H1 (cell line): Measurements from ENCODE around the gene NEU2. TPM values are rescaled to one million over a fixed set of nuclear protein-coding genes. Genes with fewer than 3 reads are reported as not detected.

Experiments used
- CTCF ChIA-PET: fragments of 300-600 bp; sonication (Branson Sonifier 250); formaldehyde crosslinking; loops from one replicate; lab custom pipeline; 2021; ENCODE audit not compliant: partially characterized antibody; lab: Charles Lee
- POLR2A ChIA-PET: fragments of 300-600 bp; sonication (Branson Sonifier 250); formaldehyde crosslinking; loops from one replicate; lab custom pipeline; 2021; ENCODE audit warnings: inconsistent platforms; ENCODE audit not compliant: partially characterized antibody; lab: Charles Lee
- DNase-seq, 2 experiments: peaks; one replicate each; pipeline versions ENCODE4 v3.0.0 to v3.0.0-alpha.2; 2010 to 2022; ENCODE audit warnings: low spot score in 2 of 2, low read depth in 1 of 2, mixed read lengths in 1 of 2
- FAIRE-seq: peaks from 2 replicates; lab custom pipeline; 2011; peaks lifted over from hg19 to GRCh38; lab: Jason Lieb, UNC
- H2AFZ ChIP-seq: 2 replicates; pipeline ENCODE4 v1.8.1; 2012; ENCODE audit warnings: low read length, inconsistent platforms
- H2AK5ac ChIP-seq: 2 replicates; pipeline ENCODE4 v1.6.1; 2013; ENCODE audit warnings: low read depth, low read length
- H2BK120ac ChIP-seq: replicated peaks from 2 replicates; pipeline ENCODE3; 2013; ENCODE audit warnings: low read depth, low read length, inconsistent platforms
- H2BK12ac ChIP-seq: 2 replicates; pipeline ENCODE4 v1.6.1; 2013; ENCODE audit warnings: low read depth, low read length
- H2BK15ac ChIP-seq: 2 replicates; pipeline ENCODE4 v1.6.1; 2013; ENCODE audit warnings: low read length
- H2BK20ac ChIP-seq: 2 replicates; pipeline ENCODE4 v1.6.1; 2013; ENCODE audit warnings: low read length
- H2BK5ac ChIP-seq: 2 replicates; pipeline ENCODE4 v1.6.1; 2013; ENCODE audit warnings: low read depth, low read length
- H3K14ac ChIP-seq: 2 replicates; pipeline ENCODE4 v1.6.1; 2013; ENCODE audit warnings: inconsistent platforms; ENCODE audit not compliant: insufficient read length
- H3K18ac ChIP-seq: 2 replicates; pipeline ENCODE4 v1.6.1; 2013; ENCODE audit warnings: low read length; ENCODE audit errors: extremely low read depth
- H3K23ac ChIP-seq: 2 replicates; pipeline ENCODE4 v1.6.1; 2013; ENCODE audit warnings: inconsistent platforms; ENCODE audit not compliant: insufficient read length
- H3K23me2 ChIP-seq: 2 replicates; pipeline ENCODE4 v1.6.1; 2013; ENCODE audit warnings: low read depth, low read length
- H3K27ac ChIP-seq: 2 replicates; pipeline ENCODE4 v1.6.1; 2011; ENCODE audit warnings: low read depth, low read length, inconsistent platforms
- H3K27me3 ChIP-seq, 4 experiments: replicated peaks in 1 of 4; 1 replicate in 1 of 4; 2 replicates in 3 of 4; pipeline versions ENCODE4 v1.6.1 to v1.8.1; 2011 to 2013; ENCODE audit warnings: low read length in 3 of 4, mild to moderate bottlenecking in 3 of 4, inconsistent platforms in 2 of 4, mixed read lengths in 2 of 4, moderate library complexity in 1 of 4; ENCODE audit not compliant: control insufficient read depth in 3 of 4, insufficient read depth in 3 of 4; ENCODE audit errors: extremely low read depth in 1 of 4
- H3K36me3 ChIP-seq, 4 experiments: 2 replicates each; pipeline versions ENCODE4 v1.6.1 to v1.8.1; 2011 to 2013; ENCODE audit warnings: mild to moderate bottlenecking in 4 of 4, low read length in 3 of 4, moderate library complexity in 2 of 4, control low read depth in 1 of 4, inconsistent platforms in 1 of 4; ENCODE audit not compliant: insufficient read depth in 4 of 4, control insufficient read depth in 2 of 4
- H3K4ac ChIP-seq: replicated peaks from 2 replicates; pipeline ENCODE3; 2013; ENCODE audit warnings: low read length, low read depth, mixed read lengths, inconsistent platforms; ENCODE audit not compliant: insufficient read length
- H3K4me1 ChIP-seq, 4 experiments: replicated peaks in 1 of 4; 1 replicate in 1 of 4; 2 replicates in 3 of 4; pipeline versions ENCODE4 v1.6.1 to v1.8.1; 2011 to 2013; ENCODE audit warnings: low read length in 3 of 4, inconsistent platforms in 2 of 4, mixed read lengths in 1 of 4; ENCODE audit not compliant: insufficient read depth in 4 of 4, control insufficient read depth in 3 of 4
- H3K4me2 ChIP-seq, 2 experiments: 2 replicates each; pipeline versions ENCODE4 v1.6.1 to v1.8.1; 2011 to 2013; ENCODE audit warnings: low read depth in 2 of 2, low read length in 2 of 2, control low read depth in 1 of 2, inconsistent platforms in 1 of 2, mild to moderate bottlenecking in 1 of 2; ENCODE audit not compliant: insufficient read depth in 1 of 2
- H3K4me3 ChIP-seq, 4 experiments: fragments of 200-600, 300-600 bp in 1 of 4; sonication (generic), shearing (Covaris generic), sonication (Bioruptor Twin) in 1 of 4; 2 replicates each; pipeline versions ENCODE4 v1.5.1 to v1.8.1; 2011 to 2016; ENCODE audit warnings: low read length in 4 of 4, low read depth in 3 of 4, control low read depth in 2 of 4, inconsistent platforms in 2 of 4, mild to moderate bottlenecking in 2 of 4, mixed read lengths in 1 of 4, moderate library complexity in 1 of 4; ENCODE audit not compliant: insufficient read depth in 2 of 4; ENCODE audit errors: extremely low read depth in 1 of 4
- H3K56ac ChIP-seq: replicated peaks from 2 replicates; pipeline ENCODE3; 2013; ENCODE audit warnings: low read depth, mild to moderate bottlenecking, mixed read lengths, low read length, inconsistent platforms; ENCODE audit not compliant: insufficient read length
- H3K79me1 ChIP-seq: 2 replicates; pipeline ENCODE4 v1.6.1; 2013; ENCODE audit warnings: low read depth, low read length, control low read depth
- H3K79me2 ChIP-seq, 2 experiments: 2 replicates each; pipeline versions ENCODE4 v1.6.1 to v1.8.1; 2012 to 2013; ENCODE audit warnings: low read length in 2 of 2, mild to moderate bottlenecking in 2 of 2, inconsistent platforms in 1 of 2; ENCODE audit not compliant: insufficient read depth in 2 of 2, control insufficient read depth in 1 of 2
- H3K9ac ChIP-seq, 4 experiments: replicated peaks in 1 of 4; 1 replicate in 1 of 4; 2 replicates in 3 of 4; pipeline versions ENCODE4 v1.6.1 to v1.8.1; 2011 to 2013; ENCODE audit warnings: low read depth in 3 of 4, low read length in 3 of 4, control low read depth in 2 of 4, mild to moderate bottlenecking in 2 of 4, moderate library complexity in 2 of 4, inconsistent platforms in 1 of 4; ENCODE audit errors: extremely low read depth in 1 of 4
- H3K9me3 ChIP-seq, 2 experiments: 2 replicates each; pipeline versions ENCODE4 v1.6.1 to v1.8.1; 2012 to 2013; ENCODE audit warnings: mild to moderate bottlenecking in 2 of 2, moderate library complexity in 2 of 2, control low read depth in 1 of 2, inconsistent platforms in 1 of 2, low read depth in 1 of 2, low read length in 1 of 2, mixed read lengths in 1 of 2; ENCODE audit not compliant: insufficient read depth in 2 of 2
- H4K20me1 ChIP-seq, 2 experiments: replicated peaks in 1 of 2; 2 replicates each; pipeline versions ENCODE3 to v1.8.1; 2011 to 2013; ENCODE audit warnings: inconsistent platforms in 2 of 2, low read length in 2 of 2, mild to moderate bottlenecking in 1 of 2; ENCODE audit not compliant: insufficient read depth in 2 of 2, control insufficient read depth in 1 of 2
- H4K5ac ChIP-seq: 2 replicates; pipeline ENCODE4 v1.6.1; 2013; ENCODE audit warnings: low read length, low read depth, mixed read lengths, inconsistent platforms; ENCODE audit not compliant: insufficient read length
- H4K8ac ChIP-seq: 2 replicates; pipeline ENCODE4 v1.8.0; 2013; ENCODE audit warnings: mild to moderate bottlenecking, moderate library complexity, low read length, inconsistent platforms; ENCODE audit not compliant: insufficient read depth; ENCODE audit errors: extremely low read depth
- H4K91ac ChIP-seq: replicated peaks from 2 replicates; pipeline ENCODE3; 2013; ENCODE audit warnings: low read length, mixed read lengths, inconsistent platforms; ENCODE audit not compliant: insufficient read length
- BCL11A ChIP-seq, 2 experiments: IDR thresholded peaks; one replicate each; pipeline ENCODE4 v1.6.1; 2011; ENCODE audit warnings: low read depth in 2 of 2, low read length in 2 of 2, mild to moderate bottlenecking in 2 of 2
- CEBPB ChIP-seq: IDR thresholded peaks from 2 replicates; pipeline ENCODE4 v1.6.1; 2012; ENCODE audit warnings: low read depth, low read length
- CHD2 ChIP-seq: IDR thresholded peaks from 2 replicates; pipeline ENCODE4 v1.6.1; 2012; ENCODE audit warnings: low read length, improper control_type of control experiment
- CTBP2 ChIP-seq: IDR thresholded peaks from 2 replicates; pipeline ENCODE4 v1.7.0; 2011; ENCODE audit warnings: borderline replicate concordance, mild to moderate bottlenecking, moderate library complexity, mixed read lengths, low read length; ENCODE audit not compliant: insufficient read depth, insufficient read length
- EZH2 ChIP-seq: fragments of 200-600 bp; sonication (generic); IDR thresholded peaks from 2 replicates; pipeline ENCODE4 v1.7.1; 2012; ENCODE audit warnings: low read depth, mild to moderate bottlenecking, moderate library complexity, low read length, inconsistent platforms; ENCODE audit not compliant: severe bottlenecking
- GABPA ChIP-seq: IDR thresholded peaks from 2 replicates; pipeline ENCODE4 v1.6.1; 2011; ENCODE audit warnings: mild to moderate bottlenecking, low read length, moderate library complexity, borderline replicate concordance; ENCODE audit not compliant: insufficient read depth
- POLR2AphosphoS5 ChIP-seq: IDR thresholded peaks from 2 replicates; pipeline ENCODE4 v1.6.1; 2011; ENCODE audit warnings: low read depth, low read length
- RFX5 ChIP-seq: IDR thresholded peaks from 2 replicates; pipeline ENCODE4 v1.6.1; 2011; ENCODE audit warnings: low read depth, low read length, improper control_type of control experiment, borderline replicate concordance
- RXRA ChIP-seq: IDR thresholded peaks from 2 replicates; pipeline ENCODE4 v1.6.1; 2011; ENCODE audit warnings: low read depth, mild to moderate bottlenecking, low read length, moderate library complexity; ENCODE audit not compliant: insufficient read depth
- SRF ChIP-seq: IDR thresholded peaks from 2 replicates; pipeline ENCODE4 v1.6.1; 2011; ENCODE audit warnings: mild to moderate bottlenecking, low read depth, low read length, moderate library complexity
- SUZ12 ChIP-seq: fragments of 200-600 bp; sonication (generic); IDR thresholded peaks from 2 replicates; pipeline ENCODE4 v1.6.1; 2012; ENCODE audit warnings: mild to moderate bottlenecking, inconsistent platforms, low read length, moderate library complexity, mixed read lengths
- TAF7 ChIP-seq: optimal IDR thresholded peaks from 2 replicates; pipeline ENCODE3; 2011; ENCODE audit warnings: low read depth, mild to moderate bottlenecking, inconsistent platforms, low read length, moderate library complexity, borderline replicate concordance
- TCF12 ChIP-seq: IDR thresholded peaks from 2 replicates; pipeline ENCODE4 v1.6.1; 2011; ENCODE audit warnings: low read depth, mild to moderate bottlenecking, low read length
- WGBS, 2 experiments: shearing (Covaris generic) in 1 of 2; methylation state at CpG; one replicate each; pipeline versions ENCODE4 v1.1.6 to v1.1.7; 2013 to 2015; ENCODE audit warnings: low lambda C conversion rate in 2 of 2, mixed read lengths in 2 of 2, inconsistent platforms in 1 of 2, low coverage in 1 of 2, missing lambda C conversion rate in 1 of 2; ENCODE audit not compliant: insufficient replicate concordance in 2 of 2, insufficient coverage in 1 of 2, insufficient read length in 1 of 2; ENCODE audit errors: extremely low coverage in 1 of 2, missing lambda C conversion rate in 1 of 2; 5-methylcytosine and 5-hydroxymethylcytosine counted together
- polyA plus RNA-seq, 7 experiments: library from polyadenylated mRNA; depleted of rRNA in 3 of 7; stranded (reverse) in 5 of 7; unstranded in 2 of 7; fragments of >200 nt in 5 of 7; fragments of 200-250 nt in 2 of 7; gene quantifications; 1 replicate in 5 of 7; 2 replicates in 1 of 7; 4 replicates in 1 of 7; pipeline versions ENCODE4 v1.2.1 to v1.2.3, GENCODE V29; 2011 to 2013; ENCODE audit warnings: missing spikeins in 2 of 7, mixed read lengths in 2 of 7
- total RNA-seq: library from RNA; stranded (reverse); fragmentation: NEBNext Ultra II Directional; extraction: Animal tissue kit (Norgen Biotek cat#: 25700); gene quantifications from 2 replicates; pipeline ENCODE4 v1.2.1, GENCODE V29; 2021

Gene NEU2
- total and polyA plus RNA-seq, 2 of the 8 experiments (the other 6 are each of a cell fraction or from before 2014, with no cell fraction given) = 0.12 TPM; not detected in 1

GRCh38 chr2:233002829-233003657 lies 29.4 kb upstream of the NEU2 start:
- H3K23me2 ChIP-seq = no peaks in the 10 kb centered on the region
- no peak overlapping the region for H3K4me2 ChIP-seq
- no peak overlapping the region for H3K14ac ChIP-seq
- no peak overlapping the region for H4K91ac ChIP-seq
- 84% methylated on average over 19 of the region's 19 CpGs; no CpG with 5 or more reads in 1 of the 2 experiments for WGBS, 2 experiments
- H3K27me3 ChIP-seq = no peaks in the 10 kb centered on the region
- H3K27ac ChIP-seq = no peak overlapping the region
- H4K8ac ChIP-seq = no peak overlapping the region
- no peaks in the 10 kb centered on the region for H3K79me2 ChIP-seq
- H2AFZ ChIP-seq = no peak overlapping the region
- H4K20me1 ChIP-seq = no peaks in the 10 kb centered on the region
- no peak overlapping the region for H2BK15ac ChIP-seq
- no peak overlapping the region for H3K9ac ChIP-seq
- no peak overlapping the region for H3K4ac ChIP-seq
- no peak overlapping the region for H3K18ac ChIP-seq
- H3K4me1 ChIP-seq = no peaks in the 10 kb centered on the region
- no peak overlapping the region for H3K23ac ChIP-seq
- no peak for FAIRE-seq
- no peak overlapping the region for H2BK20ac ChIP-seq
- H3K4me3 ChIP-seq = no peak overlapping the region
- H2BK5ac ChIP-seq = no peak overlapping the region
- CTCF ChIA-PET = interaction anchor here (0.7 to 2.1 kb wide), 5 partner anchors 9 to 479 kb away, joined by 3 to 8 read pairs (median 3); no protein-coding TSS in a partner anchor
- H2AK5ac ChIP-seq = no peak overlapping the region
- POLR2A ChIA-PET = no interaction called here
- no peak overlapping the region for H2BK12ac ChIP-seq
- H3K36me3 ChIP-seq = no peaks in the 10 kb centered on the region
- H2BK120ac ChIP-seq = no peak overlapping the region
- H3K56ac ChIP-seq = no peak overlapping the region
- no peak overlapping the region for H4K5ac ChIP-seq
- DNase-seq = no peak
- no peaks in the 10 kb centered on the region for H3K79me1 ChIP-seq
- H3K9me3 ChIP-seq = no peaks in the 10 kb centered on the region
- TF ChIP-seq CEBPB (no peak), EZH2 (no peak), TCF12 (no peak), SUZ12 (no peak), BCL11A (IDR thresholded peaks at IDR 0.05; ENCODE audit: low read depth in 2 of 2, low read length in 2 of 2) (no peak), TAF7 (no peak), SRF (no peak), CHD2 (no peak), POLR2AphosphoS5 (no peak), RFX5 (no peak), CTBP2 (no peak), RXRA (no peak), GABPA (no peak)
